HepG2 (cell line): ENCODE measurements around the gene AHRR. TPM values are rescaled to one million over a fixed set of nuclear protein-coding genes. Genes with fewer than 3 reads are reported as not detected.
"Not testable (repeated sequence)": the region's sequence is repeated elsewhere in the genome, so short reads cannot be mapped to it uniquely, and the experiment has no call there.

Source experiments
- ATAC-seq: fragments of 200-7000 bp; cut with Tn5 transposase; 3 replicates; pipeline ENCODE4 v1.9.1; 2020; ENCODE audit warnings: mild to moderate bottlenecking, moderate library complexity
- BruUV-seq: library from RNA; stranded (reverse); fragments of 400-500 nt; replicated peaks from 2 replicates; lab custom pipeline; 2021; lab: Mats Ljungman, UMichigan
- CTCF ChIA-PET: fragments of 300-600 bp; formaldehyde crosslinking; extraction: SDS; loops from one replicate; lab custom pipeline; 2021; ENCODE audit warnings: low total read pairs, inconsistent platforms, low intra/inter-chr PET ratio; lab: Yijun Ruan, JAX
- POLR2A ChIA-PET: fragments of 350-600 bp; sonication (Branson Sonifier 250); formaldehyde crosslinking; loops from one replicate; lab custom pipeline; 2020; ENCODE audit warnings: antibody characterized with exemption, inconsistent platforms; lab: Yijun Ruan, JAX
- DNase-seq: peaks from one replicate; pipeline ENCODE4 v3.0.0-alpha.2; 2015; ENCODE audit warnings: low spot score
- FAIRE-seq: peaks from 3 replicates; lab custom pipeline; 2011; peaks lifted over from hg19 to GRCh38; lab: Jason Lieb, UNC
- H2AFZ ChIP-seq: one replicate; pipeline ENCODE4 v1.6.1; 2011; ENCODE audit warnings: low read length, inconsistent platforms
- H3K27ac ChIP-seq: fragments of 300-600 bp; 3 replicates; pipeline ENCODE4 v1.8.0; 2011; ENCODE audit warnings: mixed run types, mild to moderate bottlenecking, mixed read lengths, low read length, inconsistent platforms; ENCODE audit not compliant: insufficient read depth; ENCODE audit errors: extremely low read length
- H3K27me3 ChIP-seq, 2 experiments: fragments of 200-600 bp in 1 of 2; 2 replicates in 1 of 2; 3 replicates in 1 of 2; pipeline versions ENCODE4 v1.6.0 to v1.8.0; 2011; ENCODE audit warnings: low read length in 2 of 2, mild to moderate bottlenecking in 2 of 2, moderate library complexity in 2 of 2, inconsistent platforms in 1 of 2; ENCODE audit not compliant: insufficient read depth in 2 of 2, control insufficient read depth in 1 of 2
- H3K36me3 ChIP-seq, 2 experiments: fragments of 200-600 bp in 1 of 2; replicated peaks in 1 of 2; 2 replicates in 1 of 2; 3 replicates in 1 of 2; pipeline versions ENCODE4 v1.5.1 to v1.8.0; 2011; ENCODE audit warnings: low read length in 2 of 2, inconsistent platforms in 1 of 2; ENCODE audit not compliant: insufficient read depth in 2 of 2, control insufficient read depth in 1 of 2
- H3K4me1 ChIP-seq: 2 replicates; pipeline ENCODE4 v1.5.1; 2012; ENCODE audit warnings: low read length, inconsistent platforms; ENCODE audit not compliant: insufficient read depth
- H3K4me2 ChIP-seq: 2 replicates; pipeline ENCODE4 v1.6.0; 2011; ENCODE audit warnings: low read depth, low read length, inconsistent platforms
- H3K4me3 ChIP-seq, 3 experiments: fragments of 200-600 bp in 1 of 3; sonication (generic), shearing (Covaris generic) in 1 of 3; replicated peaks in 1 of 3; 2 replicates each; pipeline ENCODE4 v1.5.1; 2011 to 2016; ENCODE audit warnings: low read length in 3 of 3, inconsistent platforms in 2 of 3, low read depth in 2 of 3, mild to moderate bottlenecking in 2 of 3, control low read depth in 1 of 3, mixed read lengths in 1 of 3; ENCODE audit not compliant: insufficient read depth in 1 of 3
- H3K79me2 ChIP-seq: one replicate; pipeline ENCODE4 v1.6.1; 2011; ENCODE audit warnings: low read length, inconsistent platforms; ENCODE audit not compliant: insufficient read depth
- H3K9ac ChIP-seq: 2 replicates; pipeline ENCODE4 v1.6.0; 2011; ENCODE audit warnings: mild to moderate bottlenecking, low read depth, low read length, inconsistent platforms; ENCODE audit not compliant: insufficient read depth
- H3K9me3 ChIP-seq: 2 replicates; pipeline ENCODE4 v1.5.1; 2012; ENCODE audit warnings: mild to moderate bottlenecking, low read length
- H4K20me1 ChIP-seq: 2 replicates; pipeline ENCODE4 v1.6.0; 2011; ENCODE audit warnings: inconsistent platforms, mild to moderate bottlenecking, low read length, moderate library complexity; ENCODE audit not compliant: insufficient read depth
- WGBS: methylation state at CpG from one replicate; pipeline ENCODE4 v1.1.6; 2017; ENCODE audit warnings: low lambda C conversion rate; 5-methylcytosine and 5-hydroxymethylcytosine counted together
- in situ Hi-C: cut with HindIII; loops from 2 replicates; pipeline ENCODE4 v1.10.0; 2017; ENCODE audit warnings: low pct_unique_long_range_greater_than_20kb; ENCODE audit not compliant: extremely low pct_ligation_motif_present
- intact Hi-C: fragments of 100-400 bp; cut with micrococcal nuclease; formaldehyde crosslinking; loops from one replicate; pipeline ENCODE4 v1.10.0; 2022; ENCODE audit not compliant: unreplicated experiment
- polyA plus RNA-seq, 8 experiments: library from polyadenylated mRNA; depleted of rRNA in 3 of 8; stranded (reverse) in 7 of 8; unstranded in 1 of 8; fragments of >200 nt; fragmentation: Illumina TruSeq in 4 of 8; extraction: Trizol in 4 of 8; gene quantifications; 2 replicates each; pipeline versions ENCODE4 v1.2.1 to v1.2.3, GENCODE V29; 2011 to 2016; ENCODE audit warnings: low read depth in 4 of 8, missing spikeins in 1 of 8, mixed read lengths in 1 of 8; ENCODE audit not compliant: insufficient read depth in 1 of 8
- total RNA-seq, 5 experiments: library from RNA; depleted of rRNA; stranded (reverse); fragments of >200 nt; fragmentation: Illumina TruSeq; extraction: Trizol; gene quantifications; 2 replicates each; pipeline ENCODE4 v1.2.3, GENCODE V29; 2016; ENCODE audit warnings: low read depth in 1 of 5

AHRR gene
- total and polyA plus RNA-seq, 2 of the 13 experiments (the other 11 are each of a cell fraction or from before 2014, with no cell fraction given), result 0.28 to 0.35 TPM

DNA sequence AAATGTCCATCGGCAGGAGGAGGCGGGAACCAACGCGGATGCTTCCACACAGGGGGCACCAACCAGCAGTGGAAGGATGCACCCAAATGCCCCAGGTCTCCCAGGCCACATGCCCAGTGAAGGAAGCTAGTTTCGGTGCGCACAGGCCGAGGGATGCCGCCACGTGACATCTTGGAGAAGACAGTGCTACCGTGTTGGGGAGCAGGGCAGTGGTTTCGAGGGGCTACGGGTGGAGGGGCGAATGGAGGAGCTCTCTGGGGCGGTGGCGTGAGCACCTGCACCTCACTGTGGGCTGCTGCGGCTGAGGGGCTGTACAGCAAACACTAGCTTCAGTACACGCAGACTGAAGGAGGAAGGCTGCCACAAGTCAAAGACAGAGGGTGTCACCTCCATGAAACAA is 26.7 kb upstream of the AHRR start:
- H4K20me1 ChIP-seq, POLR2A ChIA-PET, DNase-seq, H3K4me2 ChIP-seq, H3K9ac ChIP-seq, H3K4me3 ChIP-seq, H3K79me2 ChIP-seq, H3K27me3 ChIP-seq, CTCF ChIA-PET, BruUV-seq, ATAC-seq, H3K27ac ChIP-seq, H2AFZ ChIP-seq, intact Hi-C loops, H3K36me3 ChIP-seq, H3K4me1 ChIP-seq, FAIRE-seq, in situ Hi-C loops, H3K9me3 ChIP-seq: not testable (repeated sequence)
- 99% methylated on average over 13 of the region's 17 CpGs for WGBS

DNA sequence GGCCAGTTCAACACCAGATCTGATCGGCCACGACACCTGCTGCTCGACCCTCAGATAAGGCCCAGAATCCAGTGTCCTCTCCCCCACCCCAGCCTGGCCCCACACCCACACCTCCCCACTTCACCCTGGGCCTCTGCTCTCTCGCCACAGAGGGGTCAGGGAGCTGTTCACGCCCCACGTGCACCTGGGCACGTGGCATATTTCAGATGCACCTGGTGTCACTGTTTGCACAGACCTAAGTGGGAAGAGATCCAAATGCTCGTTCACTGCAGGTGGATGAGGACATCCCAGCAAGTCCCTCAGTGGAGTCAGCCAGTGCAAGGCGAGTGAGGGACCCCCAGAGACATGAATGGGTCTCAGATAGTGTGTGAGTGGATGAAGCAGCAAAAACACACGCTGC is 25.3 kb upstream of the AHRR start:
- ATAC-seq, H3K79me2 ChIP-seq, in situ Hi-C loops, BruUV-seq, H4K20me1 ChIP-seq, H3K4me3 ChIP-seq, intact Hi-C loops, H3K9me3 ChIP-seq, H3K36me3 ChIP-seq, H2AFZ ChIP-seq, CTCF ChIA-PET, H3K4me1 ChIP-seq, POLR2A ChIA-PET, H3K27me3 ChIP-seq, DNase-seq, H3K4me2 ChIP-seq, H3K9ac ChIP-seq, FAIRE-seq, H3K27ac ChIP-seq: not testable (repeated sequence)
- WGBS, result 92% methylated on average over 9 of the region's 10 CpGs

GRCh38 chr5:296954-297353 is 24.6 kb upstream of the AHRR start:
- CTCF ChIA-PET, FAIRE-seq: not testable (repeated sequence)

DNA sequence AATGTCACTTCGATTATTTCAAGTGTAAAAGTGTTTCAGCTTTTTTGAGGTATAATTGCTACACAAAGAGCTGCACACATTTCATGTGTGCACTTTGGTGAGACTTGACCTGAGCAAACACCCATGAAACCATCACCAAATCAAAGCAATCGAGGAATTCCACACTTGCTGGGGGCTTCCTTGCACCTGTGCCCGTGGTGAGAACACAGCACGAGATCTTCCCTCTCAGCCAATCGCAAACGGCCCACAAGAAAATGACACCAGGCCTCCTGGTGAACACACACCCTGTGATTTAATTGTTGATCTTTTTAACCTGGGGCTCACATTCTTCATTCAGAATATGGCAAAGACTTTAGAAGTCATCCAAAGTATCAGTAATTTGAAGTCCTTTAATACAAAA is 24.1 kb upstream of the AHRR start:
- CTCF ChIA-PET, DNase-seq, H3K27me3 ChIP-seq, BruUV-seq, H3K79me2 ChIP-seq, H3K4me2 ChIP-seq, H3K9me3 ChIP-seq, intact Hi-C loops, H3K27ac ChIP-seq, H3K9ac ChIP-seq, H3K4me1 ChIP-seq, H3K36me3 ChIP-seq, H4K20me1 ChIP-seq, ATAC-seq, in situ Hi-C loops, POLR2A ChIA-PET, FAIRE-seq, H3K4me3 ChIP-seq, H2AFZ ChIP-seq: not testable (repeated sequence)
- WGBS, result 92% methylated on average over 6 of the region's 6 CpGs

More at GRCh38 chr5:296954-297353, 24.6 kb upstream of the AHRR start:
- H3K36me3 ChIP-seq, H3K4me1 ChIP-seq, H3K4me2 ChIP-seq, H3K27me3 ChIP-seq, ATAC-seq, H3K9ac ChIP-seq, POLR2A ChIA-PET, H3K9me3 ChIP-seq, intact Hi-C loops, BruUV-seq, H3K79me2 ChIP-seq, in situ Hi-C loops, H3K27ac ChIP-seq, H3K4me3 ChIP-seq, H2AFZ ChIP-seq, DNase-seq, H4K20me1 ChIP-seq: not testable (repeated sequence)
- 98% methylated on average over 13 of the region's 16 CpGs for WGBS
